Vagina (tissue), 2 donors: ENCODE results near the gene MAPRE2.

Source experiments
- CTCF ChIP-seq, 3 experiments: fragments of 450-650 bp in 2 of 3; fragments of 200-600 bp in 1 of 3; sonication (generic) in 1 of 3; IDR thresholded peaks; one replicate each; pipeline ENCODE4 v1.5.1; 2017 to 2019; ENCODE audit warnings: antibody characterized with exemption in 3 of 3, mild to moderate bottlenecking in 2 of 3, moderate library complexity in 2 of 3
- POLR2AphosphoS5 ChIP-seq, 2 donors: sonication (generic); formaldehyde crosslinking; IDR thresholded peaks; one replicate each; pipeline ENCODE4 v1.9.0; 2017; ENCODE audit warnings: antibody characterized with exemption in 2 of 2, mild to moderate bottlenecking in 2 of 2, low read depth in 1 of 2; ENCODE audit not compliant: insufficient read depth in 1 of 2

GRCh38 chr18:35167857-35168256 is 126.6 kb downstream of the MAPRE2 start:
- TF ChIP-seq POLR2AphosphoS5 (IDR thresholded peaks at IDR 0.05; ENCODE audit: insufficient read depth in 1 of 2, low read depth in 1 of 2), result no peak
- TF ChIP-seq CTCF (IDR thresholded peaks at IDR 0.05), result no peak
